Brain microvascular endothelial cell (primary cell): ENCODE data around the gene E2F1.

Experiments
- DNase-seq: peaks from one replicate; pipeline ENCODE4 v3.0.0-alpha.2; 2020
- H3K27ac ChIP-seq: fragments of 250-450 bp; sonication (Bioruptor Pico); 2 replicates; pipeline ENCODE4 v1.5.1; 2020; ENCODE audit warnings: mild to moderate bottlenecking, moderate library complexity
- H3K27me3 ChIP-seq: fragments of 250-450 bp; sonication (Bioruptor Pico); replicated peaks from 2 replicates; pipeline ENCODE4 v1.5.1; 2020; ENCODE audit warnings: mild to moderate bottlenecking
- H3K36me3 ChIP-seq: fragments of 250-450 bp; sonication (Bioruptor Pico); replicated peaks from 2 replicates; pipeline ENCODE4 v1.5.1; 2020; ENCODE audit warnings: mild to moderate bottlenecking
- H3K4me3 ChIP-seq: 2 replicates; pipeline ENCODE4 v1.5.1; 2011; ENCODE audit warnings: low read depth, mild to moderate bottlenecking, control low read depth, low read length, moderate library complexity
- CTCF ChIP-seq: IDR thresholded peaks from 2 replicates; pipeline ENCODE4 v1.5.1; 2011; ENCODE audit warnings: low read depth, mild to moderate bottlenecking, moderate library complexity, low read length, control low read depth, inconsistent platforms; ENCODE audit errors: missing control alignments
- in situ Hi-C: cut with HindIII; loops from 2 replicates; pipeline ENCODE4 v1.10.0; 2017; ENCODE audit warnings: low sequenced_read_pairs, low pct_ligation_motif_present

Gene E2F1

DNA sequence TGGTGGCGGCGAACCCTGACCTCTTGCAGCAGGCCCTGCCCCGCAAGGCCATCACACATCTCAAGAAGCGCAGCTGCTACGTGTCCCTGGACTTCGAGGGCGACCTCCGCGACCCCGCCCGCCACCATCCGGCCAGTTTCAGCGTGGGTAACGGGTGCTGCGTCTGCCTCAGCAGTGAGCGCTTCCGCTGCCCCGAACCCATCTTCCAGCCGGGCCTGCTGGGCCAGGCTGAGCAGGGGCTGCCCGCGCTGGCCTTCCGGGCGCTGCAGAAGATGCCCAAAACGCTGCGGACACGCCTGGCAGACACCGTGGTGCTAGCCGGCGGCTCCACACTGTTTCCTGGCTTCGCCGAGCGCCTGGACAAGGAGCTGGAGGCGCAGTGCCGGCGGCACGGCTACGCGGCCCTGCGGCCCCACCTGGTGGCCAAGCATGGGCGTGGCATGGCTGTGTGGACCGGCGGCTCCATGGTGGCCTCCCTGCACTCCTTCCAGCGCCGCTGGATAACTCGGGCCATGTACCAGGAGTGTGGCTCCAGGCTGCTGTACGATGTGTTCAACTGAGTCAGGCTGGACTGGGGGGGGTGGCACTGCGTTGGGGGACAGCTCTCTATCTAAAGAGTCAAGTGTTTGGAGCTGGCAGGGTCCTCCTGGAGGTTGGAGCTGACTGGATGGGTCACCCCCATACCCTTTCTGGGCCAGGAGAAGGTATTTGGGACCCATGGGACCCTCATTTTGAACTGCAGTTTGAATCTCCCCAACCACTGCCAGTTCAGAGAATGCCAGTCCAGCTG, 18.3 kb downstream of the E2F1 start:
- DNase-seq: peak; percentile 54
- no peaks in the 10 kb centered on the region for H3K36me3 ChIP-seq
- peak overlapping the region; percentile 57 for H3K4me3 ChIP-seq
- H3K27me3 ChIP-seq: no peaks in the 10 kb centered on the region
- peak; percentile 82 for TF ChIP-seq CTCF
- in situ Hi-C loops: no loop called here
- H3K27ac ChIP-seq: no peak overlapping the region

DNA sequence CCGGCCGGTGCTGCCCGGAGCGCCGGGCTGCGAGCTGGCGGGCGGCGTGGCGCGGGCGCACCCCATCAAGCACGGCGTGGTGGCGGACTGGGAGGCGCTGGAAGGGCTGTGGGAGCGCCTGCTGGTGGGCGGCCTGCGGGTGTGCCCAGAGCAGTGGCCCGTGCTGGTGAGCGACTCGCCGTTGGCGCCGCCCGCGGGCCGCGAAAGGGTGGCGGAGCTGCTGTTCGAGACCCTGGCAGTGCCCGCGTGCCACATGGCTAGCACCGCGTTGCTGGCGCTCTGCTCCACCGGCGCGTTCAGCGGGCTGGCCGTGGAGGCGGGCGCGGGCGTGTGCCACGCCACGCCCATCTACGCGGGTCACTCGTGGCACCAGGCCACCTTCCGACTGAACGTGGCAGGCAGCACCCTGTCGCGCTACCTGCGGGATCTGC, 18.9 kb downstream of the E2F1 start:
- Histone ChIP-seq H3K36me3 (no peaks in the 10 kb centered on the region), H3K27me3 (no peaks in the 10 kb centered on the region), H3K4me3 (peak overlapping the region; percentile 57), H3K27ac (peak overlapping the region; percentile 9)
- DNase-seq: no peak
- no peak for TF ChIP-seq CTCF
- in situ Hi-C loops: no loop called here

DNA sequence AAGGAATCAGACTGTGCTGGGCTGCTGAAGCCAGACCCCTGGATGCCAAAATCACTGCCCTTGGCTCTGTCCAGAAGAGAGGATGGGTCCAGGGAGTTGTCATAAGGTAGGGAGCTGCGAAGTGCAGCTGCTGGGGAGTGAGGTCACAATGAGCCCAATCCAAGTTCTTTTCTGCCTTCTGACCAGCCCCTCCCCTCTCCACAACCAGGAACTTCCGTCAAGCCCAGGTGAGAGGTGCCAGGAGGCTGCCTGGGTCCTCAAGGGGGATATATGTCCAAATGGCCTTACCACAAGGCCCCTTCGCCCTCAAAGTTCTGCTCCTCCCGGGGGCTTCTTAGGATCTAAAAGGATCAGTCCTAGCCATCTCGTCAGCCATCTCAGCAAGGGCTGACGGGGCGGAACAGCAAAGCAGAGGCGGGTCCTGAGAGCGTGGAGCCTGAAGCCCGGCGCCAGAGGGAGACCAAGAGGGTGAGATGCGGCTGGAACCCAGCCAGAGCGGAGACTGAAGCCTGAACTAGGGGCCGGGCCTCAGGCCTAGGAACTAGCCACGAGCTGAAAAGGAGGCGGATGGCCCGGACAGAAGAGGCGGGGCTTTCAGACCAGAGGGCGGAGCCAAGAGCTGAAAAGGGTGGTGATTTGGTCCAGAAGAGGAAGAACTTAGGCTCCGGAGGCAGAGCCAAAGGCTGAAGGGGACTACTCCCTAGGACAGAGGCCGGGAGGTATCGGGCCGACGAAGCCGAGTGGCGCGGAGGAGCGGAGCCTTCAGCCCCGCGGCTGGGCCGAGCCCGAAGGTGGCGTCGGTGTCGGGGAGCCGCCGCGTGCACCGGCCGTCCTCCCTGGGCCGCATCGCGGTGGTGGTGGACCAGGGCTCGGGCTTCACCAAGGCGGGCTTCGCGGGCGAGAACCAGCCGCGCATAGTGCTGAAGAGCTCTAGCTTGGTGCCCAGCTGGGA, 19.6 kb downstream of the E2F1 start, which contains the start of gene ACTL10:
ACTL10 (plus strand) TSS at position 651 of the 952 bp plus-strand sequence. CDS start 555 bp downstream, outside the sequence.
- TF ChIP-seq CTCF: peak; percentile 62
- Histone ChIP-seq H3K27me3 (no peaks in the 10 kb centered on the region), H3K36me3 (no peaks in the 10 kb centered on the region), H3K27ac (peak within 1 kb of the TSS; percentile 15), H3K4me3 (peak within 1 kb of the TSS; percentile 57)
- DNase-seq: peak; percentile 98
- in situ Hi-C loops: no loop called here

GRCh38 chr20:33664762-33665144, 21.4 kb downstream of the E2F1 start:
- TF ChIP-seq CTCF: no peak
- Histone ChIP-seq H3K4me3 (no peak overlapping the region), H3K27me3 (no peaks in the 10 kb centered on the region), H3K27ac (no peak overlapping the region), H3K36me3 (no peaks in the 10 kb centered on the region)
- no peak for DNase-seq
- in situ Hi-C loops: no loop called here

- DNase-seq: no peak
- no peak for TF ChIP-seq CTCF
- in situ Hi-C loops: no loop called here
These were observed 22.0 kb downstream of the E2F1 start for GRCh38 chr20:33664085-33664761.

More at GRCh38 chr20:33664085-33664761, 22.0 kb downstream of the E2F1 start:
- Histone ChIP-seq H3K4me3 (peak overlapping the region; percentile 73), H3K27me3 (no peaks in the 10 kb centered on the region), H3K27ac (peak overlapping the region; percentile 25), H3K36me3 (no peaks in the 10 kb centered on the region)
